HuH-7 (cell line): ENCODE data around the gene CLIC6.

Experiments
- DNase-seq: peaks from one replicate; pipeline ENCODE4 v3.0.0; 2011; ENCODE audit warnings: low spot score

Gene CLIC6

GRCh38 chr21:34728479-34728878, 59.7 kb downstream of the CLIC6 start:
- no peak for DNase-seq

DNA sequence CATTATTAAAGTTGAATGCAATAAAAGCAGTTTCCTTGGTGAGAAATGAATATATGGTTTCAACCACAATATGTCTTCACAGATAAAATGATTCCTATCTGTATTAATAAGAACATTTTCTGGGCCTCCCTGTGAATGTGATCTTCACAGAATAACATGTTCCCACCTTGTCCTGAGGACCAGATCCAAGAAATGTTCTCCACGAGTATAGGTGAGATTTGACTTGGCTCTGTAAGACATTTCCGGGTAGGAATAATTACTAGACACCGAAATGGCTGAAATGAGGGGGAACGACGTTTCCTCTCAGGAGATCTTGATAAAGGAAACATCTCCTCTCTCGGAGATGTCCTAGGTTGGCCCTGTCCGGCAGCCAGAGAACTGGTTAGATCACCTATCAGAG, 61.4 kb downstream of the CLIC6 start:
- DNase-seq, result no peak

- DNase-seq, result no peak
Observed at GRCh38 chr21:34730756-34731445, 62.1 kb downstream of the CLIC6 start.

DNA sequence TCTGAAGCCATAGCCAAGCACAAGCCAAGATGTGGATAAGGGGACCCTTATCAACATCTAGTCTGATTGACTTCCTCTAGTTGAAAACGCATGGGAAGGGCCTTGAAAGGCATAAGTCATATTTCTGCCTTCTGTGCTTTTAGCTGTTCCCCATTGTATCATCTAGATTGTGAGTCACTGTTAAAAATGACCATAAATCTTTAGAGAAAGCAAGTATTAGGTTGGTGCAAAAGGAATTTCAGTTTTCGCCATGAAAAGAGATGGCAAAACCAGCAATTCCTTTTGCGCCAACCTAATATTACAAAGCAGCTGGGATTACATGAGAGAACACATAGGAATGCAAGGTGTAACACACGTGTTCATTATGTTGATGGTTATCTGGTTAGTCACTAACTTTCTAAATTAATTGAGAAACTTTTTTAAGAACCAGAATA, 63.6 kb downstream of the CLIC6 start:
- DNase-seq, result no peak

DNA sequence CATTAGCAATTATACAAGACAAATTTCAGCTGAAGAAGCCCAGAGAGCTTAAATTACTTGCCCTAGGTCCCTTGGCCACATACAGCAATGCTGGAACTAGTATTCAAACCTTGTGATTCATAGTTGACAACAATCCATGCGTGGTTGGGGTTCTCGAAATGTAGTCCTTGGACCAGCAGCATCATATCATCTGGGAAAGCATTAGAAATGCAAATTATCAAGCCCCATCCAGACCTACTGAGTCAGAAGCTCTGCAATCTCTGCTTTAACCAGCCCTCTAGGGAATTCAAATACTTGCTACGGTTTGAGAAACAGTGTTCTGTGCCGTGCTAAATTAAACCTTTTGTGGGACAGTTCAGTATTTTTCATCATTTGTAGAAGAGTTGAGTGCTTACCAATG, 65.1 kb downstream of the CLIC6 start:
- no peak for DNase-seq

GRCh38 chr21:34734696-34735095, 65.9 kb downstream of the CLIC6 start:
- no peak for DNase-seq

GRCh38 chr21:34736116-34736874, 67.5 kb downstream of the CLIC6 start:
- DNase-seq, result no peak

GRCh38 chr21:34737115-34737514, 68.3 kb downstream of the CLIC6 start:
- no peak for DNase-seq

DNA sequence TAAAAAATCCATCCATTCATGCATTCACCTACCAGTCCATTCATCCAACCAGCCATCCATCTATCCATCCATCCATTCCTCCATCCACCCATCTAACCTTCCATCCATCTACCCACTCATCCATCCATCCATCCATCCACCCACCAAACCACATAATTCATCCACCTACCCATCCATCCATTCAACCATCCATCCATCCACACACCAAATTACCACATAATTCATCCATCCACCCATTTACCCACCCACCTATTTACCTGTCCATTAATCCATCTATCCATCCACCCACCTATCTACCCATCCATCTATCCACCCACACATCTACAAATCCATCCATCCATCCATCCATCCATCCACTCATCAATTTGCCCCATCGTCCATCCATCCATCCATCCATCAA, 71.4 kb downstream of the CLIC6 start:
- DNase-seq, result no peak

- no peak for DNase-seq
Observed at GRCh38 chr21:34743285-34743684, 74.5 kb downstream of the CLIC6 start.

DNA sequence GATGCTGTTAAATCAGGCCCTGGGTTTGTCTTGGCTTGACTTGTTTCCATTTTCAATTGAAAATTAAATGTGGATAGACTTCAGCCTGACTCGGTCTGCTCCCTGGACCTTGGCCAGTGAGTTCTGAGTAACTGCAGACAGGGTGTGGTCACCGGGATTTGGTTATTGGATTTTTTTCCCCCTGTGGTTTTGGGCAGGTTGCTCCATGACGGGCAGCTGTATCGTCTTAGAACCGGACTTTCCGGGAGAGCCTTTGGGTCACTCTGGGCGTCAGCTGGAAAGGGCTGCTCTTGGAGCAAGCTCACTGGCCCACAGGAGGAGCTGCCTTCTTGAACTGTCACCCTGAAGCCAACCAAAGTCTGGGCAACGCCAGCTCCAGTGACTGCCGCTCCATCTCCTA, 75.0 kb downstream of the CLIC6 start:
- no peak for DNase-seq

- DNase-seq, result no peak
Observed at GRCh38 chr21:34744801-34745200, 76.0 kb downstream of the CLIC6 start.

DNA sequence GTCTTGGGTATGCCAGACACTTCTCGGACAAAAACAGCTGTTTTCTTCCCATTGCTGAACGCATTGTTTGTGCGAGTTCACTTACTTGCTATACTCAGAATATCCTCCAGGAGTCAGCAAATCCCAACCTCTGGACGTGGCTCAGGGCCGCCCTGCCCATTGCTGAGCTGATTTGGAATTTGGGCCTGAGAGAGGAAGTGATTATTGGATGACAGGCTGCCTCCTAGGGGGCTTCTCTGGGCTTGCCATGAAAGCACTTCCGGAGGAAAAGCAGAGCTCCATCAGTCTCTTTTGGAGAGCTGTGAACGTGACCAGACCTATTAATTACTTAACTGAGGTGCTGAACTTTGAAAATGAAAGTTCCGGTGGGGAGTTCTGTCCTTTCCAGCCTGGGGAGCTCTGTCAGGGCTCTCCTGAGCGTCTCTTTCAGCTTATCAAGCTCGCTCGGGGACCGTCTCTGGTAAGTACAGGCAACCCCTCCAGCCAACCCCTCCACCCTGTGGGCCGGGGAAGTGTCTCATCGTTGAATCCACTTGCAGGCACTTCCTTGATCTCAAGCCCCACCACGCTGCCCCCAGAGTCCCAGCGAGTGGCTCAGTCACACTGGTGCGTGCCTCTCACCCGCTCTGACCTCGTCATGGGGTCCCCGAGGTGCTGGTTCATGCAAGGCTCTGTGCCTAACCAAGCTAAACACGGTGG, 76.9 kb downstream of the CLIC6 start:
- DNase-seq, result peak; percentile 68

DNA sequence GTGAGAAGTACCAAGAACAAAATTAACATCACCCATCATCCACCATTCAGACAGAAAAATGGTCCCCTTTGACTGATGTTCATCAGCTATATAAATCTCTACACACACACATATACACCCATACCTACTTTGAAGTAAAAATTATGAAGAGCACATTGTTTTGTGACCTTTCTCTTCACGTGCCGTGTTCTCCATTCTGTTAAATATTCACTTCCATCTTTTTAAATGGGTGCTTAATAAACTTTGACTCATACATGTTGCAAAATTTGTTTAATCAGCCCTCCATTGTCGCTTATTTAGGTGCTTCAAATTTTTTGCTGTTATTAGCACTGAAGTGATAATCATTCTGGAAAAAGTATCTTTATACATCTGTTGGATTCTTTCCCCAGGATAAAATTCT, 80.1 kb downstream of the CLIC6 start:
- no peak for DNase-seq

GRCh38 chr21:34754690-34755647, 86.2 kb downstream of the CLIC6 start:
- DNase-seq, result no peak

DNA sequence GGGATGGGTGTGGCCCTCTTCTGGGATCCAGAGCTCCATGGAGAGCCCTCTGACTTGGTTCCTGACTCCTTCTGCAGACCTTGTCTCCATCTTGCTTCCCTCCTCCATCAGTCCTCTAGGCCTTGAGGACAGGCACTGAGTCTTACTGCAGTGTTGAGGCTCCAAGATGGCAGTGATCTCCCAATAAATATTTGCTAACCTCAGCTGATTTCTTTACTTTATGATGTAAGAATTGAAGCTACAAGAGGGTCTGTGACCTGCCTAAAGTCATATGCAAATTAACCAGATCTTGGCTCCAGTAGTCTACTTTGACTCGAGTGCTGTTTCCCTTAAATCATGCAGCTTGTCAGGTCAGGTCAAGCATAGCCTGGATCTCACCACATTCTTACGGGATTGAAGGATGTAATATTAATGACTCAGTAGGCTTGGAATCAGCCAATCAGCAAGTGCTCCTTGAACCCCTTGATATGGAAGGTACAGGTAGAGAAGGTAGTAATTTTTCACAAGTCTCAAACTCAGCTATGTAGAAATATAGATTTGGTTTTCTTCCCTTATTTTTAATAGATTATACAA, 93.0 kb downstream of the CLIC6 start:
- DNase-seq, result no peak

DNA sequence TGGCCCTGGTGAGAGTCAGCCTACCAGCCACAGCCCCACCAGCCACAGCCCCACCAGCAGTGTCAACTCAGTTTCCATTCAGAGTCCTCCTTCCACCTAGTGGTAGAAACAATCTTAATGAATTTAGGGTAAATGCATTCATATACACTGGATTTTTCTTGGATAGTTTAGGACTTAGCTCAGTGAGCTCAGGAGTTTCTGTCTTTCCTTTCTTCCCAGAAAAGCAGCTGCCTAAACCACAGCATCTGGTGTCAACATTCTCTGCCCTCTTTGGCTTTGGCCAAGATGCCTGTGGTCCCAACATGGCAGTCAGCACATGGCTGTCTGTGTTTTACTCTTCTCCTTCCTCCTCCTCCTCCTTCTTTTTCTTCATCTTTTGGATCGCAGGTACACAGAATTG, 94.0 kb downstream of the CLIC6 start:
- DNase-seq, result no peak

DNA sequence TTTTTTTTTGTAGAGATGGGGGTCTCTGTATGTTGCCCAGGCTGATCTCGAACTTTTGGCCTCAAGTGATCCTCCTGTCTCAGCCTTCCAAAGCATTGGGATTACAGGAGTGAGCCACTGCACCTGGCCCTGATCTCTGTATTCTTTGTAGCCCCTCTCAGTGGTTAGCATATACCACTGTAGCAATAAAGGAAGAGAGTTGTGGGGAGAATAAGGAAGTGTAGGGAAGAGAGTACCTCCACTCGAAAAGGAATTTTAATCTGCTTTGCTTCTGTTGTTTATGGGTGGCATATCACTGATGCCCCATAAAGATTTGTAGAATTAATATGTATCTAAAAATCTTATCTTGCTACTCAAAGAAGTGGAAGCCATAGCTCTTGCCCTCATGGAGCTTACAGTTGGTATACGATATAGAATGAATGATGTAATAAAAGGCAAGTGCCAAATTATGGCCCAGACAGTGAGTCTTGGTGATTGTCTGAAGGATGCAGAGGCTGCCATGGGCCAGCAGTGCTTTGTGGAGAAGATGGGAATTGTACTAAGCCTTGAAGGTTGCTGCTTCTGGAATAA, 96.0 kb downstream of the CLIC6 start:
- no peak for DNase-seq

DNA sequence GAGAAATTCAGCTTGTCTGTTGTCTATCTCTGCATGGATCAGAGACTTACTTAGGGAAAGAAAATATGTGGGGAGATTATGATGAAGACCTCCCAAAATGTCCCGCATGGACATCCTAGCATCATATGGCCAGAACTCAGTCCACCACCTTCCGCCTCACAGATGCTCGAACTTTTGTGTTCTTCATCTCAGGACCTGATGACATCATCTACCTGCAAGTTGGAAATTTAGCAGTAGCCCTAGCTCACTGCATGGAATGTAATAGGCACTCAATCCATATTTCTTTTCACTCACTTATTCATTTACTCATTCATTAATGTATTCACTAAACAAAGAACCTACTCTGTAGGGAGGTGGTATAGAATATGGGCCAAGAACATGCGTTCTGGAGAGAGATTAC, 96.8 kb downstream of the CLIC6 start:
- no peak for DNase-seq

- DNase-seq, result no peak
Observed at GRCh38 chr21:34766862-34767261, 98.1 kb downstream of the CLIC6 start.
